GM23338 (cell line): ENCODE data around the gene RASSF7. TPM values are rescaled to one million over a fixed set of nuclear protein-coding genes. Genes with fewer than 3 reads are reported as not detected.

Experiments used
- ATAC-seq: fragments of 200-7000 bp; cut with Tn5 transposase; 3 replicates; pipeline ENCODE4 v1.9.1; 2020
- DNase-seq: peaks from one replicate; pipeline ENCODE4 v3.0.0-alpha.2; 2015; ENCODE audit warnings: low spot score
- H2AFZ ChIP-seq: fragments of 200-600 bp; sonication (generic); 2 replicates; pipeline ENCODE4 v1.8.0; 2016; ENCODE audit warnings: antibody characterized with exemption, mild to moderate bottlenecking, moderate library complexity
- H3F3A ChIP-seq: fragments of 200-600 bp; sonication (generic); replicated peaks from 2 replicates; pipeline ENCODE4 v1.8.0; 2017; ENCODE audit warnings: antibody characterized with exemption, mixed run types, low read depth
- H3K27ac ChIP-seq: fragments of 200-600 bp; sonication (generic); 2 replicates; pipeline ENCODE4 v1.6.1; 2016; ENCODE audit warnings: low read depth
- H3K27me3 ChIP-seq: fragments of 200-600 bp; sonication (generic); 2 replicates; pipeline ENCODE4 v1.8.0; 2016; ENCODE audit warnings: mild to moderate bottlenecking, mixed run types, moderate library complexity; ENCODE audit not compliant: insufficient read depth
- H3K36me3 ChIP-seq: fragments of 200-600 bp; sonication (generic); 2 replicates; pipeline ENCODE4 v1.8.0; 2016; ENCODE audit warnings: mild to moderate bottlenecking; ENCODE audit not compliant: insufficient read depth
- H3K4me1 ChIP-seq: fragments of 200-600 bp; sonication (generic); 2 replicates; pipeline ENCODE4 v1.8.0; 2016; ENCODE audit warnings: mild to moderate bottlenecking, moderate library complexity; ENCODE audit not compliant: insufficient read depth
- H3K4me2 ChIP-seq: fragments of 200-600 bp; sonication (generic); 2 replicates; pipeline ENCODE4 v1.7.1; 2017; ENCODE audit warnings: mixed run types
- H3K4me3 ChIP-seq: fragments of 200-600 bp; sonication (generic); 2 replicates; pipeline ENCODE4 v1.6.1; 2016; ENCODE audit warnings: mixed run types
- H3K79me2 ChIP-seq: fragments of 200-600 bp; sonication (generic); replicated peaks from 2 replicates; pipeline ENCODE4 v1.8.0; 2017; ENCODE audit warnings: mild to moderate bottlenecking; ENCODE audit not compliant: insufficient read depth
- H3K9me2 ChIP-seq: fragments of 200-600 bp; sonication (generic); 2 replicates; pipeline ENCODE4 v1.8.0; 2017; ENCODE audit not compliant: insufficient read depth
- H4K20me1 ChIP-seq: fragments of 200-600 bp; sonication (generic); replicated peaks from 2 replicates; pipeline ENCODE4 v1.8.0; 2017; ENCODE audit warnings: mild to moderate bottlenecking; ENCODE audit not compliant: insufficient read depth
- H3K27ac Mint-ChIP-seq: 2 replicates; pipeline ENCODE4 v1.8.0; 2020; ENCODE audit warnings: inconsistent platforms, mild to moderate bottlenecking, moderate library complexity, mixed read lengths
- H3K27me3 Mint-ChIP-seq: 3 replicates; pipeline ENCODE4 v1.8.0; 2022; ENCODE audit warnings: low read depth, mild to moderate bottlenecking, moderate library complexity, mixed read lengths, inconsistent platforms; ENCODE audit not compliant: insufficient read depth, poor library complexity
- H3K36me3 Mint-ChIP-seq: 3 replicates; pipeline ENCODE4 v1.8.0; 2021; ENCODE audit warnings: low read depth, mild to moderate bottlenecking, inconsistent platforms, moderate library complexity, mixed read lengths
- H3K4me1 Mint-ChIP-seq: 3 replicates; pipeline ENCODE4 v1.8.0; 2020; ENCODE audit warnings: mild to moderate bottlenecking, inconsistent platforms, mixed read lengths
- H3K4me3 Mint-ChIP-seq: 3 replicates; pipeline ENCODE4 v1.8.0; 2021; ENCODE audit warnings: moderate library complexity, mild to moderate bottlenecking, inconsistent platforms, mixed read lengths
- H3K9me3 Mint-ChIP-seq: 3 replicates; pipeline ENCODE4 v1.8.0; 2020; ENCODE audit warnings: moderate library complexity, mild to moderate bottlenecking, inconsistent platforms, mixed read lengths
- ETS1 ChIP-seq: IDR thresholded peaks from 2 replicates; pipeline ENCODE4 v1.6.1; 2016; ENCODE audit warnings: antibody characterized with exemption
- EZH2phosphoT487 ChIP-seq: fragments of 200-600 bp; sonication (generic); IDR thresholded peaks from one replicate; pipeline ENCODE4 v1.8.1; 2018; ENCODE audit warnings: antibody characterized with exemption; ENCODE audit not compliant: unreplicated experiment
- JUNB ChIP-seq: IDR thresholded peaks from one replicate; pipeline ENCODE4 v1.6.1; 2016; ENCODE audit warnings: antibody characterized with exemption; ENCODE audit not compliant: unreplicated experiment
- NANOG ChIP-seq: IDR thresholded peaks from 2 replicates; pipeline ENCODE4 v1.6.1; 2016; ENCODE audit warnings: antibody characterized with exemption, borderline replicate concordance
- POLR2AphosphoS5 ChIP-seq: IDR thresholded peaks from 2 replicates; pipeline ENCODE4 v1.6.1; 2016; ENCODE audit warnings: antibody characterized with exemption, low read depth
- STAT1 ChIP-seq: IDR thresholded peaks from one replicate; pipeline ENCODE4 v1.6.1; 2016; ENCODE audit warnings: antibody characterized with exemption; ENCODE audit not compliant: unreplicated experiment
- ZNF114 ChIP-seq: fragments of 250-450 bp; sonication (Bioruptor Pico); IDR thresholded peaks from 2 replicates; pipeline ENCODE4 v1.5.0; 2020; ENCODE audit warnings: mild to moderate bottlenecking, moderate library complexity
- polyA plus RNA-seq: library from polyadenylated mRNA; unstranded; fragments of >200 nt; fragmentation: Nextera tagmentation; extraction: Ambion mirVana; gene quantifications from 2 replicates; pipeline ENCODE4 v1.2.1, GENCODE V29; 2016
- total RNA-seq: library from RNA; depleted of rRNA; stranded (reverse); fragments of >200 nt; shearing (Covaris generic); gene quantifications from 2 replicates; pipeline ENCODE4 v1.2.3, GENCODE V29; 2014
- TF ChIP-seq, protein P1 (sequence below): fragments of 250-450 bp; sonication (Bioruptor Pico); IDR thresholded peaks from 2 replicates; pipeline ENCODE4 v1.5.0; 2020; ENCODE audit warnings: mild to moderate bottlenecking, moderate library complexity
- TF ChIP-seq, protein P2 (sequence below), 2 experiments: fragments of 200-600 bp in 1 of 2; sonication (generic) in 1 of 2; conservative IDR thresholded peaks; 2 replicates each; pipeline versions ENCODE4 v1.5.1 to v1.6.1; 2016 to 2017; ENCODE audit warnings: antibody characterized with exemption in 2 of 2, low read depth in 2 of 2, mild to moderate bottlenecking in 2 of 2, moderate library complexity in 1 of 2

The RASSF7 gene
- total and polyA plus RNA-seq, 2 experiments from 2014 or later: 39.6 to 64.8 TPM

DNA sequence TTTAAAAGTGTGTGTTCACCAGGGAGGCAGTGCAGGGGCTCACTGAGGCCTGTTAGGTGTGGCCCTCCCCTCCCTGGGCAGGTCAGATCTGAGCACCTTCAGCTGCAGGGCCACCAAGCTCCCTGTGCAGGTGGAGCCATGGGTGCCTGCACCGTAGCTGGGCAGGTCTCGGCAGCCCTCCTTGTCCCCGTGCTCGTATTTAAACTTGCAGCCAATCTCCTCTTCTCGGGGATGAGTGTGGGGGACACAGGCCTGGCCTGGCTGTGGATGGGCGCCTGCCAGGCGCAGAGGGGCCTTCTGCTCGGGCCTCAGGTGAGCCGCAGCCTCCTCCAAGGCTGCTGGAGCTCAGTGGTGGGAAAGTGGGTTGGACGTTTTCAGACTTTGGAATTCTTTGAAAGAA, 34.6 kb downstream of the RASSF7 start:
- Mint-ChIP-seq H3K27ac (no peak overlapping the region), H3K4me1 (no peaks in the 10 kb centered on the region), H3K4me3 (no peak overlapping the region), H3K9me3 (no peaks in the 10 kb centered on the region; the same call in 1 of the 3 replicates), H3K27me3 (peaks cover 13% of the 10 kb centered on the region), H3K36me3 (peaks cover 76% of the 10 kb centered on the region)
- H3K36me3 ChIP-seq: peaks cover 23% of the 10 kb centered on the region
- ATAC-seq: no peak
- H3K9me2 ChIP-seq: no peaks in the 10 kb centered on the region
- H2AFZ ChIP-seq: no peak overlapping the region
- no peak overlapping the region for H3K4me2 ChIP-seq
- no peaks in the 10 kb centered on the region for H3K27me3 ChIP-seq
- H3F3A ChIP-seq: peaks cover 15% of the 10 kb centered on the region
- DNase-seq: no peak
- no peak overlapping the region for H3K27ac ChIP-seq
- H3K79me2 ChIP-seq: peaks cover 5% of the 10 kb centered on the region; the same call in 1 of the 2 replicates
- TF ChIP-seq POLR2AphosphoS5: no peak
- TF ChIP-seq STAT1: no peak
- TF ChIP-seq, protein P1, sequence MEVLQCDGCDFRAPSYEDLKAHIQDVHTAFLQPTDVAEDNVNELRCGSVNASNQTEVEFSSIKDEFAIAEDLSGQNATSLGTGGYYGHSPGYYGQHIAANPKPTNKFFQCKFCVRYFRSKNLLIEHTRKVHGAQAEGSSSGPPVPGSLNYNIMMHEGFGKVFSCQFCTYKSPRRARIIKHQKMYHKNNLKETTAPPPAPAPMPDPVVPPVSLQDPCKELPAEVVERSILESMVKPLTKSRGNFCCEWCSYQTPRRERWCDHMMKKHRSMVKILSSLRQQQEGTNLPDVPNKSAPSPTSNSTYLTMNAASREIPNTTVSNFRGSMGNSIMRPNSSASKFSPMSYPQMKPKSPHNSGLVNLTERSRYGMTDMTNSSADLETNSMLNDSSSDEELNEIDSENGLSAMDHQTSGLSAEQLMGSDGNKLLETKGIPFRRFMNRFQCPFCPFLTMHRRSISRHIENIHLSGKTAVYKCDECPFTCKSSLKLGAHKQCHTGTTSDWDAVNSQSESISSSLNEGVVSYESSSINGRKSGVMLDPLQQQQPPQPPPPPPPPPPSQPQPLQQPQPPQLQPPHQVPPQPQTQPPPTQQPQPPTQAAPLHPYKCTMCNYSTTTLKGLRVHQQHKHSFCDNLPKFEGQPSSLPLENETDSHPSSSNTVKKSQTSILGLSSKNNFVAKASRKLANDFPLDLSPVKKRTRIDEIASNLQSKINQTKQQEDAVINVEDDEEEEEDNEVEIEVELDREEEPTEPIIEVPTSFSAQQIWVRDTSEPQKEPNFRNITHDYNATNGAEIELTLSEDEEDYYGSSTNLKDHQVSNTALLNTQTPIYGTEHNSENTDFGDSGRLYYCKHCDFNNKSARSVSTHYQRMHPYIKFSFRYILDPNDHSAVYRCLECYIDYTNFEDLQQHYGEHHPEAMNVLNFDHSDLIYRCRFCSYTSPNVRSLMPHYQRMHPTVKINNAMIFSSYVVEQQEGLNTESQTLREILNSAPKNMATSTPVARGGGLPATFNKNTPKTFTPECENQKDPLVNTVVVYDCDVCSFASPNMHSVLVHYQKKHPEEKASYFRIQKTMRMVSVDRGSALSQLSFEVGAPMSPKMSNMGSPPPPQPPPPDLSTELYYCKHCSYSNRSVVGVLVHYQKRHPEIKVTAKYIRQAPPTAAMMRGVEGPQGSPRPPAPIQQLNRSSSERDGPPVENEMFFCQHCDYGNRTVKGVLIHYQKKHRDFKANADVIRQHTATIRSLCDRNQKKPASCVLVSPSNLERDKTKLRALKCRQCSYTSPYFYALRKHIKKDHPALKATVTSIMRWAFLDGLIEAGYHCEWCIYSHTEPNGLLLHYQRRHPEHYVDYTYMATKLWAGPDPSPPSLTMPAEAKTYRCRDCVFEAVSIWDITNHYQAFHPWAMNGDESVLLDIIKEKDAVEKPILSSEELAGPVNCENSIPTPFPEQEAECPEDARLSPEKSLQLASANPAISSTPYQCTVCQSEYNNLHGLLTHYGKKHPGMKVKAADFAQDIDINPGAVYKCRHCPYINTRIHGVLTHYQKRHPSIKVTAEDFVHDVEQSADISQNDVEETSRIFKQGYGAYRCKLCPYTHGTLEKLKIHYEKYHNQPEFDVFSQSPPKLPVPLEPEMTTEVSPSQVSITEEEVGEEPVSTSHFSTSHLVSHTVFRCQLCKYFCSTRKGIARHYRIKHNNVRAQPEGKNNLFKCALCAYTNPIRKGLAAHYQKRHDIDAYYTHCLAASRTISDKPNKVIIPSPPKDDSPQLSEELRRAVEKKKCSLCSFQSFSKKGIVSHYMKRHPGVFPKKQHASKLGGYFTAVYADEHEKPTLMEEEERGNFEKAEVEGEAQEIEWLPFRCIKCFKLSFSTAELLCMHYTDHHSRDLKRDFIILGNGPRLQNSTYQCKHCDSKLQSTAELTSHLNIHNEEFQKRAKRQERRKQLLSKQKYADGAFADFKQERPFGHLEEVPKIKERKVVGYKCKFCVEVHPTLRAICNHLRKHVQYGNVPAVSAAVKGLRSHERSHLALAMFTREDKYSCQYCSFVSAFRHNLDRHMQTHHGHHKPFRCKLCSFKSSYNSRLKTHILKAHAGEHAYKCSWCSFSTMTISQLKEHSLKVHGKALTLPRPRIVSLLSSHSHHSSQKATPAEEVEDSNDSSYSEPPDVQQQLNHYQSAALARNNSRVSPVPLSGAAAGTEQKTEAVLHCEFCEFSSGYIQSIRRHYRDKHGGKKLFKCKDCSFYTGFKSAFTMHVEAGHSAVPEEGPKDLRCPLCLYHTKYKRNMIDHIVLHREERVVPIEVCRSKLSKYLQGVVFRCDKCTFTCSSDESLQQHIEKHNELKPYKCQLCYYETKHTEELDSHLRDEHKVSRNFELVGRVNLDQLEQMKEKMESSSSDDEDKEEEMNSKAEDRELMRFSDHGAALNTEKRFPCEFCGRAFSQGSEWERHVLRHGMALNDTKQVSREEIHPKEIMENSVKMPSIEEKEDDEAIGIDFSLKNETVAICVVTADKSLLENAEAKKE: no peak
- TF ChIP-seq EZH2phosphoT487: no peak
- no peak for TF ChIP-seq ETS1
- TF ChIP-seq, protein P2, sequence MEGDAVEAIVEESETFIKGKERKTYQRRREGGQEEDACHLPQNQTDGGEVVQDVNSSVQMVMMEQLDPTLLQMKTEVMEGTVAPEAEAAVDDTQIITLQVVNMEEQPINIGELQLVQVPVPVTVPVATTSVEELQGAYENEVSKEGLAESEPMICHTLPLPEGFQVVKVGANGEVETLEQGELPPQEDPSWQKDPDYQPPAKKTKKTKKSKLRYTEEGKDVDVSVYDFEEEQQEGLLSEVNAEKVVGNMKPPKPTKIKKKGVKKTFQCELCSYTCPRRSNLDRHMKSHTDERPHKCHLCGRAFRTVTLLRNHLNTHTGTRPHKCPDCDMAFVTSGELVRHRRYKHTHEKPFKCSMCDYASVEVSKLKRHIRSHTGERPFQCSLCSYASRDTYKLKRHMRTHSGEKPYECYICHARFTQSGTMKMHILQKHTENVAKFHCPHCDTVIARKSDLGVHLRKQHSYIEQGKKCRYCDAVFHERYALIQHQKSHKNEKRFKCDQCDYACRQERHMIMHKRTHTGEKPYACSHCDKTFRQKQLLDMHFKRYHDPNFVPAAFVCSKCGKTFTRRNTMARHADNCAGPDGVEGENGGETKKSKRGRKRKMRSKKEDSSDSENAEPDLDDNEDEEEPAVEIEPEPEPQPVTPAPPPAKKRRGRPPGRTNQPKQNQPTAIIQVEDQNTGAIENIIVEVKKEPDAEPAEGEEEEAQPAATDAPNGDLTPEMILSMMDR (conservative IDR thresholded peaks at IDR 0.05; ENCODE audit: low read depth in 2 of 2): no peak
- no peak for TF ChIP-seq NANOG
- TF ChIP-seq ZNF114 (CRISPR knock-in tag): no peak
- no peak for TF ChIP-seq JUNB
- H3K4me1 ChIP-seq: no peaks in the 10 kb centered on the region
- no peak overlapping the region for H3K4me3 ChIP-seq
- peaks cover 19% of the 10 kb centered on the region; the same call in 1 of the 2 replicates for H4K20me1 ChIP-seq
